Upper lobe of right lung (tissue), 1 donor: ENCODE results near the gene ANK2. TPM values are rescaled to one million over a fixed set of nuclear protein-coding genes. Genes with fewer than 3 reads are reported as not detected.

Experiments used
- ATAC-seq: fragments of 200-7000 bp; cut with Tn5 transposase; one replicate; pipeline ENCODE4 v1.9.1; 2020; ENCODE audit warnings: mild to moderate bottlenecking, moderate library complexity
- DNase-seq: peaks from one replicate; pipeline ENCODE4 v3.0.0-alpha.2; 2020
- H3K27ac ChIP-seq: fragments of 200-600 bp; one replicate; pipeline ENCODE4 v1.8.0; 2022
- H3K27me3 ChIP-seq: fragments of 200-600 bp; one replicate; pipeline ENCODE4 v1.8.0; 2022; ENCODE audit warnings: mild to moderate bottlenecking
- H3K36me3 ChIP-seq: fragments of 200-600 bp; one replicate; pipeline ENCODE4 v1.8.0; 2022
- H3K4me1 ChIP-seq: fragments of 200-600 bp; one replicate; pipeline ENCODE4 v1.8.0; 2022
- H3K4me3 ChIP-seq: fragments of 200-600 bp; one replicate; pipeline ENCODE4 v1.8.0; 2022; ENCODE audit warnings: mild to moderate bottlenecking
- H3K9me3 ChIP-seq: fragments of 200-600 bp; one replicate; pipeline ENCODE4 v1.8.0; 2022
- intact Hi-C: fragments of 100-400 bp; cut with DNase I; formaldehyde crosslinking; loops from one replicate; pipeline ENCODE4 v1.11.0; 2022
- total RNA-seq: library from RNA; stranded (reverse); fragmentation: NEBNext Ultra II Directional; extraction: Animal tissue kit (Norgen Biotek cat#: 25700); gene quantifications from one replicate; pipeline ENCODE4 v1.2.1, GENCODE V29; 2021
- TF ChIP-seq, protein P1 (sequence below): fragments of 200-600 bp; IDR thresholded peaks from one replicate; pipeline ENCODE4 v1.8.0; 2022; ENCODE audit warnings: antibody characterized with exemption
- donor health status: DM: no; HTN: yes; CAD: no; lungs with severe emphysema.

The ANK2 gene
- total RNA-seq, 1 donor from 2014 or later, result 12.0 TPM

DNA sequence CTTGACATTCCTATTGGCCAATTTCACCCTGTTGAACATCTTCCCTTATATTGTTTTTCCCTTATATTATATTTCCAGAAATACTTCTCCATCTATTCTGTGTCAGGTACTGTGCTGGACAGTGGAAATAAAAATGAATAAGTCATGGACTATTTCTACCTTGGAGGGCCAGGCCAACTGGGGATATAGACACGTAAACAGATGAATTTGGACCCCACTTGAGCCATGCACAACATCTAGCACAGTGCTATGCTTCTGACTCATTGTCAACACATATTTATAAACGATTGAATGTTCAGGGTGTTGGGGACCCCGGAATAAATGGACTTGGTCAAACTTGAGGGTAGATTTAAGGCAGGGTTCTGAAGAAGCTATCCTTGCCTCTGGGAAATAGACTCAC lies 111.1 kb downstream of the ANK2 start:
- intact Hi-C loops, result no loop called here
- Histone ChIP-seq H3K27me3 (no peaks in the 10 kb centered on the region), H3K36me3 (no peaks in the 10 kb centered on the region), H3K4me1 (no peaks in the 10 kb centered on the region), H3K4me3 (no peak overlapping the region), H3K9me3 (no peaks in the 10 kb centered on the region), H3K27ac (no peak overlapping the region)
- DNase-seq (no peak), ATAC-seq (no peak)
- TF ChIP-seq, protein P1, sequence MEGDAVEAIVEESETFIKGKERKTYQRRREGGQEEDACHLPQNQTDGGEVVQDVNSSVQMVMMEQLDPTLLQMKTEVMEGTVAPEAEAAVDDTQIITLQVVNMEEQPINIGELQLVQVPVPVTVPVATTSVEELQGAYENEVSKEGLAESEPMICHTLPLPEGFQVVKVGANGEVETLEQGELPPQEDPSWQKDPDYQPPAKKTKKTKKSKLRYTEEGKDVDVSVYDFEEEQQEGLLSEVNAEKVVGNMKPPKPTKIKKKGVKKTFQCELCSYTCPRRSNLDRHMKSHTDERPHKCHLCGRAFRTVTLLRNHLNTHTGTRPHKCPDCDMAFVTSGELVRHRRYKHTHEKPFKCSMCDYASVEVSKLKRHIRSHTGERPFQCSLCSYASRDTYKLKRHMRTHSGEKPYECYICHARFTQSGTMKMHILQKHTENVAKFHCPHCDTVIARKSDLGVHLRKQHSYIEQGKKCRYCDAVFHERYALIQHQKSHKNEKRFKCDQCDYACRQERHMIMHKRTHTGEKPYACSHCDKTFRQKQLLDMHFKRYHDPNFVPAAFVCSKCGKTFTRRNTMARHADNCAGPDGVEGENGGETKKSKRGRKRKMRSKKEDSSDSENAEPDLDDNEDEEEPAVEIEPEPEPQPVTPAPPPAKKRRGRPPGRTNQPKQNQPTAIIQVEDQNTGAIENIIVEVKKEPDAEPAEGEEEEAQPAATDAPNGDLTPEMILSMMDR, result no peak

DNA sequence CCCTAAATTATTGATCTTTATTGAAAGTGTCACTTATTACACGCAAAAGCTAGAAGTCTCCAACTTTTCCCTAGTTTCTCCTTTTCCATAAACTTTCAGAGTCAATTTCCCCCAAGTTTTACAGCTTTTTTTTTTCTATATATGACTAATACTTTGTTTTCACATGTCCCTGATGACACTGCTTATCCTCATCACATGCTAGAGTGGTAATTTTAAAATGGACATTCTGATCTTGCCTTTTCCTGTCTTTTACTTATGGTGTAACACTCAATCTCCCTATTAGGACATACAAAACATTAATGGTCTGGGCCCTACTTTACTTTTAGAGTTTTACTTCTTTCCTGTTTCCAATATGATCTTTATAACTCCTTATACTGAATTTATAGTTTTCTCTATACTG lies 112.6 kb downstream of the ANK2 start:
- intact Hi-C loops, result no loop called here

DNA sequence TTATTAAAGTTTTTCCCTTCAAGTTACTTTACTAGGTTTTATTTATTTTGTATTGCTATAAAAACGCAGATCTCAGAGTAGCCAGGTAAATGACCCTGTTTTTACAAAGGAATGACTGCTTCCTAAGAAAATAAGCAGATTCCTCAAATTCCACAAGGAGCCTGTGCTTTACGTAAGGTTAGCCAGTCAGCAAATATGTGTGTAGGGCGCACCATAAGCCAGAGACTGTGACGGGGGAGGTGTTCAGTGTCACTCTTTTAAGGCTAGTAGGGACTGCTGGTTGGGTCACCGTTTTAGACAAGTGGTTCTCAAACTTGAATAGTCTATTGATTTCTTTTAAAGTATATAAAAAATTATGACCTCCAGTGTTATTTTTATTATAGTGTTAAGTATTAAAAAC lies 119.9 kb downstream of the ANK2 start:
- no peak for ATAC-seq

More for the DNA sequence above, 112.6 kb downstream of the ANK2 start:
- ATAC-seq (no peak), DNase-seq (no peak)
- no peaks in the 10 kb centered on the region for H3K9me3 ChIP-seq
- no peak overlapping the region for H3K4me3 ChIP-seq
- H3K4me1 ChIP-seq, result no peaks in the 10 kb centered on the region
- no peaks in the 10 kb centered on the region for H3K27me3 ChIP-seq
- H3K27ac ChIP-seq, result no peak overlapping the region
- H3K36me3 ChIP-seq, result no peaks in the 10 kb centered on the region
- TF ChIP-seq, protein P1, result no peak

DNA sequence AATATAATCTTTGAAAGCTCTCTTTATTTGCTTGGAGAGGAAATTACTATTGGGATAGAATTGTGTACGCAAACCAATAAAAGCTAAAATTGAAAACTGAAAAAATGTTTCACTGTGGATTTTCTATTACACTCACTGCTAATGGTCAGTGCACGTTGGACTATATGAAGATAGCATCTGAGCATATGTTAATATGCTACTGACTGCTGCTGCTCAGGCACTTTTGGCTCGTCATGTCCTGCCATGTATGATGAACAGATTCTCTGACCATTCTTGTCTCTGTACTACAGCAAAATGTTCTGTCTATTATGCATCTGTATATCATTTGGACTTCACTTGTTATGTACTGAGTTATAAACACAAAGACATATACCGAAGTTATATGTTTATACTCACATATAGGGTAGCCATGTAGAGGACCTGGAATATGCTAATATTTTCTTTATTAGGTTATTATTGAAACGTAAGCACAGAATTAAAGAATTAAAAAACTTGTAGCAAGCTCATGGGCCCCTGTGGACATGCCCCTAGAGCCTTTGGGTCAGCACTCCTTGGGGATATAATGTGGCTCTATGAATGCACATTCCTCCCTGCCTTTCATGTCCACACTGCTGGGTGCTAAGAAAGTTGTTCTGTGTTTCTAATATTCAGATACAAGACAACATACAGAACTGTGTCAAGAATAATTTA lies 120.8 kb downstream of the ANK2 start:
- H3K27ac ChIP-seq, result no peak overlapping the region
- TF ChIP-seq, protein P1, result no peak
- intact Hi-C loops, result no loop called here
- H3K4me1 ChIP-seq, result no peaks in the 10 kb centered on the region
- H3K27me3 ChIP-seq, result no peaks in the 10 kb centered on the region
- ATAC-seq (no peak), DNase-seq (no peak)
- H3K4me3 ChIP-seq, result no peak overlapping the region
- H3K9me3 ChIP-seq, result no peaks in the 10 kb centered on the region
- no peaks in the 10 kb centered on the region for H3K36me3 ChIP-seq

More for the DNA sequence above, 119.9 kb downstream of the ANK2 start:
- no peak overlapping the region for H3K4me3 ChIP-seq
- no peaks in the 10 kb centered on the region for H3K36me3 ChIP-seq
- TF ChIP-seq, protein P1, result no peak
- intact Hi-C loops, result no loop called here
- H3K9me3 ChIP-seq, result no peaks in the 10 kb centered on the region
- no peaks in the 10 kb centered on the region for H3K4me1 ChIP-seq
- H3K27ac ChIP-seq, result no peak overlapping the region
- no peak for DNase-seq
- H3K27me3 ChIP-seq, result no peaks in the 10 kb centered on the region

DNA sequence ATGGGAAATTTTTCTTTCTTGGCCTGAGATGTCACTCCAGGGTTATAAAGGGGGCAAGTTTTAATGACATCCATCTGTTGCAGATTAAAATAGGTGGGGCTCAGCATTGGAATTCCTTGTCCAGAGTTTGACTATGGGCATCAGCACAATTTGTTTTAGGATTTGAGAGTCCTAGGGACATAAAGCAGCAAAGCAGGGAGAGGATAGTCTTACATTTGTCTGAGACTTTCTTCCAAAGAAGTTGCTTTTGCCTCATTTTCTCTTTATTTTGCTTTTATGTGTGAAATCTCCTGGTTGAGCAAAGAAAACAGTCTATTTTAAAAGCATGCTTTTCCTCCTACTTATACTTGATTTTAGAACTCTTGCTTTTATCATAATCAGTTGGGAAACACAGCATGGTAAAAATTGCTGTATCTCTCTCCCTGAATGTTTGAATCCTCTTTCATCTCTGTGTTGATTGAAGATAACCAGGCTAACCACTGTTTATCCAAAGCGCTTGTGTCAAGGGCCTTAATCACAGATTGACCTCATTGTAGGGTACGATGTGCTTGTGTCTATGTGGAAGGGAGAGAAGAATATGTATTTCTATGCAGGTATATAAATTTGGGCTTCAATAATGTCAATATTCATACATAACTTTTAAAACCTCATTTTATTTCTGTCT lies 121.5 kb downstream of the ANK2 start:
- intact Hi-C loops, result no loop called here
- TF ChIP-seq, protein P1, result no peak
- no peaks in the 10 kb centered on the region for H3K4me1 ChIP-seq
- no peak overlapping the region for H3K4me3 ChIP-seq
- H3K36me3 ChIP-seq, result no peaks in the 10 kb centered on the region
- no peaks in the 10 kb centered on the region for H3K27me3 ChIP-seq
- DNase-seq (no peak), ATAC-seq (no peak)
- H3K27ac ChIP-seq, result no peak overlapping the region
- H3K9me3 ChIP-seq, result no peaks in the 10 kb centered on the region
